Mesodermal cell (in vitro differentiated cells): Measurements from ENCODE around the gene ITPR1.

Experiments
- H3K27ac ChIP-seq: 2 replicates; pipeline ENCODE4 v1.7.0; 2013; ENCODE audit warnings: mild to moderate bottlenecking, low read depth, low read length, moderate library complexity; ENCODE audit not compliant: severe bottlenecking
- H3K36me3 ChIP-seq: 2 replicates; pipeline ENCODE4 v1.7.1; 2013; ENCODE audit warnings: mild to moderate bottlenecking, low read length, moderate library complexity; ENCODE audit not compliant: control insufficient read depth, insufficient read depth
- H3K4me1 ChIP-seq: one replicate; pipeline ENCODE4 v1.7.1; 2013; ENCODE audit warnings: mild to moderate bottlenecking, low read length; ENCODE audit not compliant: insufficient read depth, control insufficient read depth, poor library complexity, severe bottlenecking
- H3K4me3 ChIP-seq: 2 replicates; pipeline ENCODE4 v1.7.0; 2013; ENCODE audit warnings: low read length, control low read depth, mild to moderate bottlenecking; ENCODE audit not compliant: insufficient read depth, poor library complexity, severe bottlenecking; ENCODE audit errors: extremely low read depth
- H3K9me3 ChIP-seq: 2 replicates; pipeline ENCODE4 v1.7.1; 2013; ENCODE audit warnings: mild to moderate bottlenecking, low read length, moderate library complexity; ENCODE audit not compliant: control insufficient read depth
- WGBS, 2 experiments: methylation state at CpG; one replicate each; pipeline ENCODE4 v1.1.5; 2013; ENCODE audit warnings: missing lambda C conversion rate in 2 of 2; ENCODE audit not compliant: insufficient coverage in 2 of 2; 5-methylcytosine and 5-hydroxymethylcytosine counted together

The ITPR1 gene

GRCh38 chr3:4848176-4848825 lies 355.2 kb downstream of the ITPR1 start:
- Histone ChIP-seq H3K9me3 (no peaks in the 10 kb centered on the region), H3K36me3 (no peaks in the 10 kb centered on the region), H3K27ac (no peak overlapping the region), H3K4me3 (no peak overlapping the region), H3K4me1 (peaks cover 31% of the 10 kb centered on the region)
- 50% methylated on average over 1 of the region's 6 CpGs; no CpG with 5 or more reads in 1 of the 2 experiments for WGBS, 2 experiments

GRCh38 chr3:4849136-4849535 lies 356.0 kb downstream of the ITPR1 start:
- H3K4me3 ChIP-seq, result no peak overlapping the region
- no peak overlapping the region for H3K27ac ChIP-seq
- peaks cover 39% of the 10 kb centered on the region for H3K4me1 ChIP-seq
- no peaks in the 10 kb centered on the region for H3K9me3 ChIP-seq
- WGBS, 2 experiments, result 100% methylated on average over 1 to 2 of the region's 3 CpGs
- no peaks in the 10 kb centered on the region for H3K36me3 ChIP-seq

- Histone ChIP-seq H3K9me3 (no peaks in the 10 kb centered on the region), H3K27ac (no peak overlapping the region)
Measured at GRCh38 chr3:4849739-4850138, 356.6 kb downstream of the ITPR1 start.

GRCh38 chr3:4850211-4850927 lies 357.2 kb downstream of the ITPR1 start:
- Histone ChIP-seq H3K27ac (no peak overlapping the region), H3K4me3 (no peak overlapping the region)
- 93 to 100% methylated on average over 2 of the region's 5 CpGs for WGBS, 2 experiments

More at GRCh38 chr3:4849739-4850138, 356.6 kb downstream of the ITPR1 start:
- Histone ChIP-seq H3K4me1 (peaks cover 40% of the 10 kb centered on the region), H3K36me3 (no peaks in the 10 kb centered on the region), H3K4me3 (no peak overlapping the region)

GRCh38 chr3:4850928-4851265 lies 357.7 kb downstream of the ITPR1 start:
- no peaks in the 10 kb centered on the region for H3K9me3 ChIP-seq
- WGBS, 2 experiments, result 100% methylated on average over 3 of the region's 3 CpGs
- H3K27ac ChIP-seq, result no peak overlapping the region
- H3K4me1 ChIP-seq, result peaks cover 43% of the 10 kb centered on the region
- no peaks in the 10 kb centered on the region for H3K36me3 ChIP-seq
- H3K4me3 ChIP-seq, result no peak overlapping the region

More at GRCh38 chr3:4850211-4850927, 357.2 kb downstream of the ITPR1 start:
- Histone ChIP-seq H3K4me1 (peaks cover 40% of the 10 kb centered on the region), H3K9me3 (no peaks in the 10 kb centered on the region), H3K36me3 (no peaks in the 10 kb centered on the region)

GRCh38 chr3:4852780-4853748 lies 359.9 kb downstream of the ITPR1 start:
- no peaks in the 10 kb centered on the region for H3K36me3 ChIP-seq
- H3K9me3 ChIP-seq, result peaks cover 6% of the 10 kb centered on the region
- peaks cover 37% of the 10 kb centered on the region for H3K4me1 ChIP-seq
- no peak overlapping the region for H3K4me3 ChIP-seq
- peak overlapping the region; percentile 96 for H3K27ac ChIP-seq
- 70 to 71% methylated on average over 3 of the region's 5 CpGs for WGBS, 2 experiments

GRCh38 chr3:4853749-4854140 lies 360.6 kb downstream of the ITPR1 start:
- H3K27ac ChIP-seq, result peak overlapping the region; percentile 96
- H3K4me1 ChIP-seq, result peaks cover 31% of the 10 kb centered on the region
- H3K9me3 ChIP-seq, result peaks cover 6% of the 10 kb centered on the region
- no peak overlapping the region for H3K4me3 ChIP-seq
- no peaks in the 10 kb centered on the region for H3K36me3 ChIP-seq

- Histone ChIP-seq H3K27ac (no peak overlapping the region), H3K9me3 (peaks cover 6% of the 10 kb centered on the region), H3K4me1 (peaks cover 19% of the 10 kb centered on the region), H3K4me3 (no peak overlapping the region), H3K36me3 (no peaks in the 10 kb centered on the region)
- 94 to 100% methylated on average over 2 to 3 of the region's 5 CpGs for WGBS, 2 experiments
Measured at GRCh38 chr3:4855676-4856075, 362.5 kb downstream of the ITPR1 start.

GRCh38 chr3:4856136-4856535 lies 363.0 kb downstream of the ITPR1 start:
- H3K27ac ChIP-seq, result no peak overlapping the region
- H3K4me1 ChIP-seq, result peaks cover 19% of the 10 kb centered on the region
- H3K36me3 ChIP-seq, result no peaks in the 10 kb centered on the region
- H3K4me3 ChIP-seq, result no peak overlapping the region
- H3K9me3 ChIP-seq, result peaks cover 8% of the 10 kb centered on the region
- WGBS, 2 experiments, result 0 to 50% methylated on average over 1 to 2 of the region's 2 CpGs

- Histone ChIP-seq H3K4me1 (peaks cover 19% of the 10 kb centered on the region), H3K27ac (no peak overlapping the region), H3K4me3 (no peak overlapping the region), H3K36me3 (no peaks in the 10 kb centered on the region), H3K9me3 (peaks cover 9% of the 10 kb centered on the region)
- WGBS, 2 experiments, result 94 to 96% methylated on average over 4 of the region's 4 CpGs
Measured at GRCh38 chr3:4856564-4856963, 363.4 kb downstream of the ITPR1 start.
